ENCODE results near the gene EPM2AIP1.

Gene EPM2AIP1

GRCh38 chr3:37025561-37026335 lies 32.8 kb upstream of the EPM2AIP1 start:
- CTCF ChIA-PET, result interaction anchor here (4.4 kb wide), 1 partner anchor 187 kb away, joined by 28 read pairs; no protein-coding TSS in a partner anchor
- H3K9me3 Mint-ChIP-seq, result no peaks in the 10 kb centered on the region
- H3K4me3 Mint-ChIP-seq, result no peak overlapping the region
- H3K4me1 Mint-ChIP-seq, result peaks cover 6% of the 10 kb centered on the region
- no peak for DNase-seq
- no peaks in the 10 kb centered on the region for H3K27me3 Mint-ChIP-seq
- H3K36me3 Mint-ChIP-seq, result peaks cover 61% of the 10 kb centered on the region
- H3K27ac Mint-ChIP-seq, result no peak overlapping the region

DNA sequence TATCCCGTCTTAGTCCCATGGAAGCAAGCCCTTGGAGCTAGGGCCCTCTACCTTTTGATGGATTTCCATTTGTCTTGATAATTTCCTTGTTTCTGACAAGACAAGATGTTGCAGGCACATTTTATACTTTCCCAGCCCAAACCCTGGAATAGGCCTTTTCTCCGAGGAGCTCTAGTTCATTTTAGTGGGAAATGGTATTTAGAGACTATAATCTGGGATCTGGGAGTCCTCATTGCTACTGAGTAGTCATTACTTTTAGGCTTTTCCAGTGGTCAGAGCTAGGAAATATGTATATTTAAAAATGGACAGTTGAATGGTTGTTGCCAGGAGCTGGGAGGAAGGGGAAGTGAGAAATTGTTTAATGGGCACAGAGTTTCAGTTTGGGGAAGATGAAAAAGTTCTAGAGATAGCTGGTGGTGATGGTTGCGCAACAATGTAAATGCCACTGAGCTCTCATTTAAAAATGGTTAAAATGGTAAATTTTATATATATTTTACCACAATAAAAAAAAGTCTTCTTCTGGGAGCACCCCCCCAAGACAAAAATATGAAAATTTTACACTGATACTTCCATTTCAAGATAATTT lies 32.0 kb upstream of the EPM2AIP1 start:
- Mint-ChIP-seq H3K27me3 (no peaks in the 10 kb centered on the region), H3K9me3 (no peaks in the 10 kb centered on the region), H3K4me1 (peaks cover 6% of the 10 kb centered on the region), H3K27ac (no peak overlapping the region), H3K4me3 (no peak overlapping the region), H3K36me3 (peaks cover 64% of the 10 kb centered on the region)
- CTCF ChIA-PET, result interaction anchor here (0.8 to 4.4 kb wide), 5 partner anchors 8 to 225 kb away, joined by 3 to 28 read pairs (median 4); no protein-coding TSS in a partner anchor
- DNase-seq, result no peak

GRCh38 chr3:37024092-37024491 lies 31.2 kb upstream of the EPM2AIP1 start:
- peaks cover 66% of the 10 kb centered on the region for H3K36me3 Mint-ChIP-seq
- H3K9me3 Mint-ChIP-seq, result no peaks in the 10 kb centered on the region
- CTCF ChIA-PET, result interaction anchor here (0.6 to 4.4 kb wide), 6 partner anchors 9 to 226 kb away, joined by 3 to 28 read pairs (median 4); no protein-coding TSS in a partner anchor
- DNase-seq, result no peak
- H3K27ac Mint-ChIP-seq, result no peak overlapping the region
- peaks cover 6% of the 10 kb centered on the region for H3K4me1 Mint-ChIP-seq
- no peaks in the 10 kb centered on the region for H3K27me3 Mint-ChIP-seq
- no peak overlapping the region for H3K4me3 Mint-ChIP-seq

- DNase-seq, result no peak
- H3K27me3 Mint-ChIP-seq, result no peaks in the 10 kb centered on the region
- no peaks in the 10 kb centered on the region for H3K4me1 Mint-ChIP-seq
- H3K4me3 Mint-ChIP-seq, result no peak overlapping the region
- CTCF ChIA-PET, result no interaction called here
- peaks cover 56% of the 10 kb centered on the region for H3K36me3 Mint-ChIP-seq
- H3K27ac Mint-ChIP-seq, result no peak overlapping the region
- H3K9me3 Mint-ChIP-seq, result no peaks in the 10 kb centered on the region
Observed at GRCh38 chr3:37017683-37018082, 24.8 kb upstream of the EPM2AIP1 start.

DNA sequence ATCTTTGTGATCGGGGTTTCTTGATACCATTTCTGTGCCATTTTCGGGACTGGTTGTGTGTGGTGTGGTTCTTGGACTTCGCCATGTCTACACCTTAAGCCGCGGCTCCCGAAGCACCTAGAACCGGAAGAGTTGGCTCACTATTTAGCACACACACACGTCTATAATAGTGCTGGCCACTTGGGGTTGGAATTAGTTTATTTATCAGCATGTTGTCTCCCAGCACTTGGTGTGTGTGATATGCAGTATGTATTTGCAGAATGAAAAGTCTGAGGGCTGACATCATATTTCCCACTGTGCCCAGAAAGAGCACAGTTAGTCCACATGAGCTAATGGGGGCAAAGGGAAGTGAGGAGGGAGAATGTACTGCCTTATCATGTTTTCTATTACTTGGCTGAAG lies 24.0 kb upstream of the EPM2AIP1 start:
- no peak overlapping the region for H3K27ac Mint-ChIP-seq
- H3K9me3 Mint-ChIP-seq, result no peaks in the 10 kb centered on the region
- H3K27me3 Mint-ChIP-seq, result no peaks in the 10 kb centered on the region
- no peak for DNase-seq
- CTCF ChIA-PET, result no interaction called here
- no peaks in the 10 kb centered on the region for H3K4me1 Mint-ChIP-seq
- peaks cover 53% of the 10 kb centered on the region for H3K36me3 Mint-ChIP-seq
- no peak overlapping the region for H3K4me3 Mint-ChIP-seq

- Mint-ChIP-seq H3K27me3 (no peaks in the 10 kb centered on the region), H3K9me3 (no peaks in the 10 kb centered on the region), H3K36me3 (peaks cover 54% of the 10 kb centered on the region), H3K4me1 (no peaks in the 10 kb centered on the region), H3K27ac (no peak overlapping the region), H3K4me3 (no peak overlapping the region)
- no peak for DNase-seq
- CTCF ChIA-PET, result no interaction called here
Observed at GRCh38 chr3:37015642-37016041, 22.7 kb upstream of the EPM2AIP1 start.

GRCh38 chr3:37014620-37015019 lies 21.7 kb upstream of the EPM2AIP1 start:
- DNase-seq, result no peak
- H3K36me3 Mint-ChIP-seq, result peaks cover 49% of the 10 kb centered on the region
- no peak overlapping the region for H3K27ac Mint-ChIP-seq
- H3K27me3 Mint-ChIP-seq, result no peaks in the 10 kb centered on the region
- no peaks in the 10 kb centered on the region for H3K9me3 Mint-ChIP-seq
- CTCF ChIA-PET, result no interaction called here
- no peak overlapping the region for H3K4me3 Mint-ChIP-seq
- H3K4me1 Mint-ChIP-seq, result no peaks in the 10 kb centered on the region

- CTCF ChIA-PET, result interaction anchor here (0.6 to 0.9 kb wide), 3 partner anchors 19 to 35 kb away, joined by 3 to 4 read pairs (median 4); no protein-coding TSS in a partner anchor
- Mint-ChIP-seq H3K27ac (no peak within 1 kb of the TSS), H3K36me3 (peaks cover 51% of the 10 kb centered on the region), H3K27me3 (no peaks in the 10 kb centered on the region), H3K4me3 (no peak within 1 kb of the TSS), H3K4me1 (peaks cover 49% of the 10 kb centered on the region), H3K9me3 (no peaks in the 10 kb centered on the region)
- peak; percentile 100 for DNase-seq
Observed at GRCh38 chr3:36993326-36994283, 674 bp upstream of the EPM2AIP1 start, which contains the start of gene MLH1. Gene MLH1 (plus strand): TSS chr3:36993518. CDS start chr3:36993548, 30 bp downstream.

- Mint-ChIP-seq H3K4me1 (peaks cover 53% of the 10 kb centered on the region), H3K9me3 (no peaks in the 10 kb centered on the region), H3K4me3 (no peak overlapping the region), H3K36me3 (peaks cover 54% of the 10 kb centered on the region), H3K27ac (no peak overlapping the region), H3K27me3 (no peaks in the 10 kb centered on the region)
- DNase-seq, result peak; percentile 36
- CTCF ChIA-PET, result interaction anchor here (0.6 to 1.0 kb wide), 4 partner anchors 33 to 336 kb away, joined by 3 to 5 read pairs (median 4); no protein-coding TSS in a partner anchor
Observed at GRCh38 chr3:36991923-36992805, 767 bp downstream of the EPM2AIP1 start.

- CTCF ChIA-PET, result interaction anchor here (0.9 kb wide), 1 partner anchor 154 kb away, joined by 3 read pairs; no protein-coding TSS in a partner anchor
- H3K9me3 Mint-ChIP-seq, result no peaks in the 10 kb centered on the region
- no peak overlapping the region for H3K27ac Mint-ChIP-seq
- DNase-seq, result no peak
- H3K27me3 Mint-ChIP-seq, result no peaks in the 10 kb centered on the region
- H3K4me1 Mint-ChIP-seq, result peaks cover 49% of the 10 kb centered on the region
- peaks cover 50% of the 10 kb centered on the region for H3K36me3 Mint-ChIP-seq
- H3K4me3 Mint-ChIP-seq, result no peak overlapping the region
Observed at GRCh38 chr3:36991147-36991546, 1.8 kb downstream of the EPM2AIP1 start.

- peaks cover 49% of the 10 kb centered on the region for H3K4me1 Mint-ChIP-seq
- DNase-seq, result no peak
- H3K4me3 Mint-ChIP-seq, result peak overlapping the region; percentile 40
- peaks cover 64% of the 10 kb centered on the region for H3K36me3 Mint-ChIP-seq
- CTCF ChIA-PET, result interaction anchor here (0.9 to 1.2 kb wide), 3 partner anchors 9 to 120 kb away, joined by 3 to 4 read pairs (median 3); no protein-coding TSS in a partner anchor
- no peak overlapping the region for H3K27ac Mint-ChIP-seq
- no peaks in the 10 kb centered on the region for H3K27me3 Mint-ChIP-seq
- H3K9me3 Mint-ChIP-seq, result no peaks in the 10 kb centered on the region
Observed at GRCh38 chr3:36989568-36989967, 3.4 kb downstream of the EPM2AIP1 start.

GRCh38 chr3:36989005-36989404 lies 3.9 kb downstream of the EPM2AIP1 start:
- no peak for DNase-seq
- H3K36me3 Mint-ChIP-seq, result peaks cover 66% of the 10 kb centered on the region
- peak overlapping the region; percentile 40 for H3K4me3 Mint-ChIP-seq
- no peaks in the 10 kb centered on the region for H3K27me3 Mint-ChIP-seq
- no peak overlapping the region for H3K27ac Mint-ChIP-seq
- peaks cover 49% of the 10 kb centered on the region for H3K4me1 Mint-ChIP-seq
- CTCF ChIA-PET, result interaction anchor here (0.9 to 1.2 kb wide), 2 partner anchors 9 to 119 kb away, joined by 3 to 4 read pairs; no protein-coding TSS in a partner anchor
- no peaks in the 10 kb centered on the region for H3K9me3 Mint-ChIP-seq

GRCh38 chr3:36988356-36988755 lies 4.6 kb downstream of the EPM2AIP1 start:
- Mint-ChIP-seq H3K27ac (peak overlapping the region; percentile 38), H3K4me1 (peaks cover 49% of the 10 kb centered on the region), H3K9me3 (no peaks in the 10 kb centered on the region), H3K27me3 (no peaks in the 10 kb centered on the region), H3K36me3 (peaks cover 73% of the 10 kb centered on the region), H3K4me3 (peak overlapping the region; percentile 29)
- CTCF ChIA-PET, result interaction anchor here (0.7 kb wide), 1 partner anchor 36 kb away, joined by 4 read pairs; no protein-coding TSS in a partner anchor
- DNase-seq, result no peak
